Stomach (tissue), 9 donors: ENCODE results near the gene NPAS1. TPM values are rescaled to one million over a fixed set of nuclear protein-coding genes. Genes with fewer than 3 reads are reported as not detected.

Experiments
- DNase-seq, 2 donors: peaks; one replicate each; pipeline versions ENCODE4 v3.0.0 to v3.0.0-alpha.2; 2013 to 2019
- H3K27ac ChIP-seq, 5 donors: fragments of 200-600 bp in 4 of 5; sonication (generic) in 4 of 5; one replicate each; pipeline ENCODE4 v1.5.1; 2013 to 2019; ENCODE audit warnings: mild to moderate bottlenecking in 1 of 5, moderate library complexity in 1 of 5
- H3K27me3 ChIP-seq, 3 donors: fragments of 200-600 bp; sonication (generic); one replicate each; pipeline ENCODE4 v1.5.1; 2017 to 2019; ENCODE audit warnings: mixed run types in 1 of 3
- H3K36me3 ChIP-seq, 4 donors: fragments of 200-600 bp; sonication (generic); 1 replicate in 3 of 4; 2 replicates in 1 of 4; pipeline ENCODE4 v1.5.1; 2016 to 2019
- H3K4me1 ChIP-seq, 4 donors: fragments of 200-600 bp; sonication (generic); one replicate each; pipeline ENCODE4 v1.5.1; 2016 to 2019
- H3K4me3 ChIP-seq, 4 donors: fragments of 200-600 bp; sonication (generic) in 3 of 4; one replicate each; pipeline ENCODE4 v1.5.1; 2016 to 2019; ENCODE audit warnings: mild to moderate bottlenecking in 1 of 4
- H3K9me3 ChIP-seq, 4 donors: fragments of 200-600 bp; sonication (generic); one replicate each; pipeline ENCODE4 v1.5.1; 2016 to 2019
- EP300 ChIP-seq: sonication (generic); formaldehyde crosslinking; IDR thresholded peaks from one replicate; pipeline ENCODE4 v1.6.1; 2017; ENCODE audit warnings: antibody characterized with exemption
- POLR2A ChIP-seq, 4 donors: fragments of 450-650 bp; IDR thresholded peaks; one replicate each; pipeline ENCODE4 v1.6.1; 2016; ENCODE audit warnings: antibody characterized with exemption in 4 of 4, control low read depth in 2 of 4, mild to moderate bottlenecking in 1 of 4, moderate library complexity in 1 of 4
- POLR2AphosphoS5 ChIP-seq, 3 donors: sonication (generic); formaldehyde crosslinking; IDR thresholded peaks; one replicate each; pipeline ENCODE4 v1.6.1; 2016; ENCODE audit warnings: antibody characterized with exemption in 3 of 3
- WGBS, 5 donors: extraction: QIAGEN DNeasy Blood & Tissue Kit in 3 of 5; methylation state at CpG; one replicate each; pipeline versions ENCODE4 v1.1.5 to v1.1.7; 2013 to 2018; 5-methylcytosine and 5-hydroxymethylcytosine counted together
- intact Hi-C: fragments of 100-400 bp; cut with DNase I; formaldehyde crosslinking; loops from one replicate; pipeline ENCODE4 v1.15.1; 2023; ENCODE audit warnings: low total_unique reads
- polyA plus RNA-seq, 3 donors: library from polyadenylated mRNA; stranded (reverse); fragments of 200-250 nt; gene quantifications; one replicate each; pipeline ENCODE4 v1.2.3, GENCODE V29; 2013
- total RNA-seq, 5 donors: library from RNA; depleted of rRNA; stranded (reverse); fragments of >200 nt; gene quantifications; one replicate each; pipeline versions ENCODE4 v1.1.0 to v1.2.3, GENCODE V29; 2014 to 2016
- TF ChIP-seq, protein P1 (sequence below), 7 experiments: fragments of 450-650 bp in 4 of 7; fragments of 200-600 bp in 3 of 7; sonication (generic) in 3 of 7; IDR thresholded peaks; one replicate each; pipeline ENCODE4 v1.5.1; 2016 to 2019; ENCODE audit warnings: antibody characterized with exemption in 7 of 7, control low read depth in 2 of 7, mild to moderate bottlenecking in 1 of 7
- donor health status: healthy with polysubstance abuse.
- donor health status: Bipolar disorder and iron deficiency.
- donor health status: healthy.

Gene NPAS1
- total and polyA plus RNA-seq, 8 donors = 0.72 to 8.9 (median 1.1) TPM; not detected in 3

- 83 to 95% (median 86%) methylated on average over 5 to 14 of the region's 14 CpGs for whole genome bisulfite sequencing, 5 donors
- H3K27ac ChIP-seq = no peak overlapping the region
- no peaks in the 10 kb centered on the region for H3K27me3 ChIP-seq
- TF ChIP-seq POLR2A (IDR thresholded peaks at IDR 0.05) = no peak
- TF ChIP-seq, protein P1, sequence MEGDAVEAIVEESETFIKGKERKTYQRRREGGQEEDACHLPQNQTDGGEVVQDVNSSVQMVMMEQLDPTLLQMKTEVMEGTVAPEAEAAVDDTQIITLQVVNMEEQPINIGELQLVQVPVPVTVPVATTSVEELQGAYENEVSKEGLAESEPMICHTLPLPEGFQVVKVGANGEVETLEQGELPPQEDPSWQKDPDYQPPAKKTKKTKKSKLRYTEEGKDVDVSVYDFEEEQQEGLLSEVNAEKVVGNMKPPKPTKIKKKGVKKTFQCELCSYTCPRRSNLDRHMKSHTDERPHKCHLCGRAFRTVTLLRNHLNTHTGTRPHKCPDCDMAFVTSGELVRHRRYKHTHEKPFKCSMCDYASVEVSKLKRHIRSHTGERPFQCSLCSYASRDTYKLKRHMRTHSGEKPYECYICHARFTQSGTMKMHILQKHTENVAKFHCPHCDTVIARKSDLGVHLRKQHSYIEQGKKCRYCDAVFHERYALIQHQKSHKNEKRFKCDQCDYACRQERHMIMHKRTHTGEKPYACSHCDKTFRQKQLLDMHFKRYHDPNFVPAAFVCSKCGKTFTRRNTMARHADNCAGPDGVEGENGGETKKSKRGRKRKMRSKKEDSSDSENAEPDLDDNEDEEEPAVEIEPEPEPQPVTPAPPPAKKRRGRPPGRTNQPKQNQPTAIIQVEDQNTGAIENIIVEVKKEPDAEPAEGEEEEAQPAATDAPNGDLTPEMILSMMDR (IDR thresholded peaks at IDR 0.05) = no peak
- no peak overlapping the region for H3K4me3 ChIP-seq
- H3K9me3 ChIP-seq = no peaks in the 10 kb centered on the region
- H3K4me1 ChIP-seq = peaks cover 11 to 38% (median 28%) of the 10 kb centered on the region in 4 donors
- H3K36me3 ChIP-seq = peaks cover 33 to 52% (median 52%) of the 10 kb centered on the region in 4 donors
- DNase-seq = peak in 1 of 2 donors; percentile 9
- intact Hi-C loops = no loop called here
These were observed 30.9 kb upstream of the NPAS1 start for GRCh38 chr19:46988614-46989230.

- Histone ChIP-seq H3K27me3 (no peaks in the 10 kb centered on the region), H3K36me3 (peaks cover 33 to 76% (median 72%) of the 10 kb centered on the region in 4 donors), H3K4me3 (no peak overlapping the region), H3K4me1 (peaks cover 4 to 21% (median 14%) of the 10 kb centered on the region in 4 donors), H3K9me3 (no peaks in the 10 kb centered on the region), H3K27ac (peak overlapping the region; percentile 13 to 64 (median 50))
- TF ChIP-seq POLR2AphosphoS5 (IDR thresholded peaks at IDR 0.05) = peak in 1 of 3 donors; percentile 81
- TF ChIP-seq, protein P1 (IDR thresholded peaks at IDR 0.05) = peak in 5 of 7 experiments; percentile 75 to 90 (median 83)
- no peak for TF ChIP-seq POLR2A (IDR thresholded peaks at IDR 0.05)
- TF ChIP-seq EP300 = no peak
- intact Hi-C loops = loop anchor here (5.0 to 10.0 kb wide), 2 partner anchors 129 to 236 kb away; partner anchors contain the start of gene ARHGAP35
- peak; percentile 80 to 94 for DNase-seq
- WGBS, 5 donors = 15 to 22% (median 19%) methylated on average over 19 of the region's 19 CpGs
These were observed 28.5 kb upstream of the NPAS1 start for GRCh38 chr19:46990991-46991676.

- peak overlapping the region in 1 of 5 donors; percentile 26 for H3K27ac ChIP-seq
These were observed 26.7 kb upstream of the NPAS1 start for GRCh38 chr19:46992699-46993535.

More at GRCh38 chr19:46992699-46993535, 26.7 kb upstream of the NPAS1 start:
- WGBS, 5 donors = 84 to 89% (median 86%) methylated on average over 23 to 25 of the region's 25 CpGs
- TF ChIP-seq POLR2A (IDR thresholded peaks at IDR 0.05) (no peak), POLR2AphosphoS5 (IDR thresholded peaks at IDR 0.05) (no peak), EP300 (no peak)
- TF ChIP-seq, protein P1 (IDR thresholded peaks at IDR 0.05) = no peak
- intact Hi-C loops = loop anchor here (5.0 to 10.0 kb wide), 2 partner anchors 131 to 238 kb away; partner anchors contain the start of gene ARHGAP35
- H3K4me3 ChIP-seq = no peak overlapping the region
- H3K4me1 ChIP-seq = peaks cover 4 to 21% (median 14%) of the 10 kb centered on the region in 4 donors
- no peaks in the 10 kb centered on the region for H3K27me3 ChIP-seq
- H3K9me3 ChIP-seq = no peaks in the 10 kb centered on the region
- H3K36me3 ChIP-seq = peaks cover 40 to 91% (median 88%) of the 10 kb centered on the region in 4 donors
- DNase-seq = peak in 1 of 2 donors; percentile 10
